ENCODE results near the gene AKT3. TPM values are rescaled to one million over a fixed set of nuclear protein-coding genes. Genes with fewer than 3 reads are reported as not detected.
"Not testable (repeated sequence)": the region's sequence is repeated elsewhere in the genome, so short reads cannot be mapped to it uniquely, and the experiment has no call there.

Gene AKT3
- total RNA-seq, 4 donors from 2014 or later = 29.7 to 77.2 (median 37.4) TPM

GRCh38 chr1:243693800-243694199 is 156.2 kb downstream of the AKT3 start:
- no peak for TF ChIP-seq CTCF (IDR thresholded peaks at IDR 0.05)
- no peak for ATAC-seq (ENCODE audit: low FRiP score)

GRCh38 chr1:243686159-243686558 is 163.9 kb downstream of the AKT3 start:
- no peak for TF ChIP-seq CTCF (IDR thresholded peaks at IDR 0.05)
- DNase-seq (ENCODE audit: low spot score) = no peak
- ATAC-seq (ENCODE audit: low FRiP score) = no peak

More at GRCh38 chr1:243693800-243694199, 156.2 kb downstream of the AKT3 start:
- DNase-seq (ENCODE audit: low spot score) = no peak

- ATAC-seq (ENCODE audit: low FRiP score) = no peak
- no peak for TF ChIP-seq CTCF (IDR thresholded peaks at IDR 0.05)
- no peak for DNase-seq (ENCODE audit: low spot score)
Observed at GRCh38 chr1:243680860-243681259, 169.2 kb downstream of the AKT3 start.

GRCh38 chr1:243672539-243673074 is 177.4 kb downstream of the AKT3 start:
- DNase-seq (ENCODE audit: low spot score) (no peak), ATAC-seq (ENCODE audit: low FRiP score) (no peak)
- no peak for TF ChIP-seq CTCF (IDR thresholded peaks at IDR 0.05)

GRCh38 chr1:243667591-243667990 is 182.5 kb downstream of the AKT3 start:
- no peak for DNase-seq (ENCODE audit: low spot score)
- ATAC-seq (ENCODE audit: low FRiP score) = no peak
- no peak for TF ChIP-seq CTCF (IDR thresholded peaks at IDR 0.05)

- no peak for ATAC-seq (ENCODE audit: low FRiP score)
- no peak for DNase-seq (ENCODE audit: low spot score)
- TF ChIP-seq CTCF (IDR thresholded peaks at IDR 0.05) = no peak
Observed at GRCh38 chr1:243667133-243667532, 182.9 kb downstream of the AKT3 start.

GRCh38 chr1:243663651-243664050 is 186.4 kb downstream of the AKT3 start:
- ATAC-seq (ENCODE audit: low FRiP score) = no peak
- no peak for DNase-seq (ENCODE audit: low spot score)
- TF ChIP-seq CTCF (IDR thresholded peaks at IDR 0.05) = no peak

- DNase-seq (ENCODE audit: low spot score); ATAC-seq (ENCODE audit: low FRiP score): not testable (repeated sequence)
Observed at GRCh38 chr1:243662169-243662568, 187.9 kb downstream of the AKT3 start.
